PFSK-1 (cell line): Measurements from ENCODE around the gene REP15.

Experiments
- FOXP2 ChIP-seq: optimal IDR thresholded peaks from 2 replicates; pipeline ENCODE3; 2011; ENCODE audit warnings: borderline replicate concordance, control low read depth, inconsistent platforms; ENCODE audit not compliant: insufficient read depth; ENCODE audit errors: extremely low read length, extremely low read depth
- POLR2AphosphoS5 ChIP-seq: IDR thresholded peaks from 2 replicates; pipeline ENCODE4 v1.6.1; 2012; ENCODE audit warnings: low read depth, mild to moderate bottlenecking, control low read depth, low read length, moderate library complexity
- REST ChIP-seq, 2 experiments: IDR thresholded peaks; 2 replicates each; pipeline versions ENCODE4 v1.6.1 to v1.8.0; 2011 to 2012; ENCODE audit warnings: low read depth in 2 of 2, low read length in 2 of 2, control low read depth in 1 of 2, inconsistent platforms in 1 of 2, mild to moderate bottlenecking in 1 of 2, moderate library complexity in 1 of 2; ENCODE audit not compliant: insufficient read depth in 1 of 2
- SIN3A ChIP-seq: IDR thresholded peaks from 2 replicates; pipeline ENCODE4 v1.6.1; 2012; ENCODE audit warnings: mild to moderate bottlenecking, low read length, moderate library complexity, borderline replicate concordance; ENCODE audit not compliant: insufficient read depth
- TAF1 ChIP-seq: IDR thresholded peaks from 2 replicates; pipeline ENCODE4 v1.6.1; 2012; ENCODE audit warnings: low read length, control low read depth, borderline replicate concordance; ENCODE audit not compliant: insufficient read depth

The REP15 gene

GRCh38 chr12:27733791-27734190 lies 37.5 kb downstream of the REP15 start:
- TF ChIP-seq FOXP2 (no peak), SIN3A (no peak), TAF1 (no peak), POLR2AphosphoS5 (no peak), REST (IDR thresholded peaks at IDR 0.05; ENCODE audit: insufficient read depth in 1 of 2, low read depth in 2 of 2, low read length in 2 of 2) (no peak)

- no peak for TF ChIP-seq FOXP2
- TF ChIP-seq REST (IDR thresholded peaks at IDR 0.05; ENCODE audit: insufficient read depth in 1 of 2, low read depth in 2 of 2, low read length in 2 of 2) = no peak
- TF ChIP-seq POLR2AphosphoS5 = no peak
- no peak for TF ChIP-seq SIN3A
- TF ChIP-seq TAF1 = no peak
These were observed 47.4 kb downstream of the REP15 start for GRCh38 chr12:27743601-27744000.
